Measurements from ENCODE around the gene HIC1.

DNA sequence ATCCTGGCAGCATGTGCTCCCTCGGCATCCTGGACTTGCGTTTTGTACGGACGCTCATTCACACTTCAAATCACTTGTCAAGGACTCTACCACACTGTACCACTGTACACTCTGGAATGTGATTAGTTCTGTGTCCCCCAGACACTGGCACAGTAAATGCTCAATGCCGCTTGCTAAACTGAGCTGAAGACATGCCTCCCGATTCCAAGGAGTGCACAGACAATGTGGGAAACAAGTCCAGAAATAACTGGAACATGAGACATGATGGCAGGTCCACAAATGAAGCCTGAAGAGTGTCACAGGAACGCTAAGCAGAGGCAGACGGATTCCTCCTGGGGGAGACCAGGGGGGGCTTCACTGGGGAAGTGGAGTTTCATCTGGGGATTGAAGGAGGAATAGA is 22.1 kb downstream of the HIC1 start:
- no peak for TF ChIP-seq POLR2AphosphoS5 (IDR thresholded peaks at IDR 0.05; ENCODE audit: insufficient read depth in 1 of 2, low read depth in 1 of 2)
- TF ChIP-seq POLR2A (IDR thresholded peaks at IDR 0.05) = no peak
